HTR-8/SVneo (cell line): Measurements from ENCODE around the gene FBXO41.

ENCODE experiments used
- DNase-seq: peaks from one replicate; pipeline ENCODE4 v3.0.0; 2011; ENCODE audit warnings: low spot score, mixed read lengths; ENCODE audit not compliant: insufficient read length
- FAIRE-seq: peaks from 2 replicates; lab custom pipeline; 2011; peaks lifted over from hg19 to GRCh38; lab: Jason Lieb, UNC

The FBXO41 gene

DNA sequence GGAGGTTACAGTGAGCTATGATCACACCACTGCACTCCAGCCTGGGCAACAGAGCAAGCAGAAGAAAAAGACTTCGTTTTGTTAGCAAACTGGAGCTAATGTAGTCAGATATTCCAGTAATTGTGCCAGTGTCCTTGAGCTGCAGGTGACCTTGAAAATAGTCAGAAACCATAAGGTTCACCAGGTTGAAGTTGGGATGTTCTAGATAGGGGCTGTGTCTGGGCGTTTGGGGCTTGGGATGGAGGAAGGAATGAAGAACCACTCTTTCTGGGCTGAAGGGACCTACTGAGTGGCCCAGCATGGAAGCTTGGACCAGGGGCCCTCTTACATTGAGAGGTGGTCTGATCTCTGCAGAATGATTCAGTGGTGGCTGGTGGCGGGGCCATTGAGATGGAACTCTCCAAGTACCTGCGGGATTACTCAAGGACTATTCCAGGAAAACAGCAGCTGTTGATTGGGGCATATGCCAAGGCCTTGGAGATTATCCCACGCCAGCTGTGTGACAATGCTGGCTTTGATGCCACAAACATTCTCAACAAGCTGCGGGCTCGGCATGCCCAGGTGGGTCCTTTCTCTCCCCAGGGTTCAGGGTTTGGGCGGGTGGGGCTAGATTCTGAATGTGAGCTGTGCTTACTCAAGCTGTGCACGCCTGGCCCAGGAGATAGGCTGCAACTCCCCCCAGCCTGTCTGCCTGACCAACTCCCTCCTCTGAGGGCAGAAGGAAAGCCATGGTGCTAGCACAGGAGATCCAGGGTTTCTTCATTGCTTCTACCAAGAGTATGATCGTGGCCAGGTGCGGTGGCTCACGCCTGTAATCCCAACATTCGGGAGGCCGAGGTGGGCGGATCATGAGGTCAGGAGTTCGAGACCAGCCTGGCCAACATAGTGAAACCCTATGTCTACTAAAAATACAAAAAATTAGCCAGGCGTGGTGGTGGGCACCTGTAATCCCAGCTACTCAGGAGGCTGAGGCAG lies 33.1 kb downstream of the FBXO41 start:
- DNase-seq (no peak), FAIRE-seq (no peak)

DNA sequence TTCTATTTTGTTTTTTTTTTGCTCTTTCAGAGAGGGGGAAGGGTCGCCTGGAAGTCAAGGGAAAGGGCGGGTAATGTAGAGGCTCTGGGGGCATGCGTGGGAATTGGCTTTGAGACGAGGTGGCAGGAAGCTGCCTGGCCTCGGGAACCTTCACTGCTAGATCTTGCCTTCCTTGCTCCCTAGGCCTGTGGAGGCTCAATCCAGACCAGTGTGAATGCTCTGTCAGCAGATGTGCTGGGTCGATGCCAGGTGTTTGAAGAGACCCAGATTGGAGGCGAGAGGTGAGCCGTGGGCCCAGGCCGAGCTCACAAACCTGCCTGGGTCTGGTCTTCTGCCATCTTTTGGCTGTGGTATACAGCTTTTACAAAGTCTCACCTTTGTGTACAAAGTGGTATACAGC lies 34.6 kb downstream of the FBXO41 start:
- no peak for FAIRE-seq

DNA sequence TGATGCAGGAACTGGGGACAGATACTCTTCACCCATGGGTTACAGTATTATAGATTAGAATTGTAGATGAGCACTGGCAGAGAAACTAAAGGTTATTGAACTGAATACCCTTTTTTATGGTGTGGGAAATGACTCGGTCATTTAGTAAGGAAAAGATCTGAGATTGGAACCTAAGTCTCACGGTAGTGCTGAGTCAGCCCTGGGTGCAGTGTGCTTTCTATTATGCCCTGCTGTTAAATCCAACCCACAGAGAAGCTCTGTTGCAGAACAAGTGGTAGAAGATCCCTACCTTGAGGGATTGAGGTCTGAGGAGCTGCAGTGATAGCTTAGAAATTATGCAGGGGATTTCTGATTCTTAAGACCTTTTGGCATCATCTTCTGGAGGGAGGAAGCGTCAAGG lies 37.4 kb downstream of the FBXO41 start:
- no peak for FAIRE-seq
- no peak for DNase-seq

More for the DNA sequence above, 34.6 kb downstream of the FBXO41 start:
- no peak for DNase-seq

DNA sequence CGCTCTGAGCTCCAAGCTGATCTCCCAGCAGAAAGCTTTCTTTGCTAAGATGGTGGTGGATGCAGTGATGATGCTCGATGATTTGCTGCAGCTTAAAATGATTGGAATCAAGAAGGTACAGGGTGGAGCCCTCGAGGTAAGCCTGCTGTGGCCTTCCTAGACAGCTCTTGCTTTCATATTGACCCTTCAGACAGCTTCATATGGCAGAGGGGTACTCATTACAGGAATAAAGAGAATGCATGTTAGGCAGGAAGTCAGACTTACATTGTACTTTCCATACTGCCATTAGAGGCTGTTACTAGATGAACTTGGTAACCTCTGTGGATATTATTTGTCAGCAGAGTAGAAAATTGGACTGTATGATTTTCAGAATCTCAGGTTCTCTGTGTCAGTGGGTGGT lies 39.7 kb downstream of the FBXO41 start:
- no peak for DNase-seq
- FAIRE-seq, result no peak

DNA sequence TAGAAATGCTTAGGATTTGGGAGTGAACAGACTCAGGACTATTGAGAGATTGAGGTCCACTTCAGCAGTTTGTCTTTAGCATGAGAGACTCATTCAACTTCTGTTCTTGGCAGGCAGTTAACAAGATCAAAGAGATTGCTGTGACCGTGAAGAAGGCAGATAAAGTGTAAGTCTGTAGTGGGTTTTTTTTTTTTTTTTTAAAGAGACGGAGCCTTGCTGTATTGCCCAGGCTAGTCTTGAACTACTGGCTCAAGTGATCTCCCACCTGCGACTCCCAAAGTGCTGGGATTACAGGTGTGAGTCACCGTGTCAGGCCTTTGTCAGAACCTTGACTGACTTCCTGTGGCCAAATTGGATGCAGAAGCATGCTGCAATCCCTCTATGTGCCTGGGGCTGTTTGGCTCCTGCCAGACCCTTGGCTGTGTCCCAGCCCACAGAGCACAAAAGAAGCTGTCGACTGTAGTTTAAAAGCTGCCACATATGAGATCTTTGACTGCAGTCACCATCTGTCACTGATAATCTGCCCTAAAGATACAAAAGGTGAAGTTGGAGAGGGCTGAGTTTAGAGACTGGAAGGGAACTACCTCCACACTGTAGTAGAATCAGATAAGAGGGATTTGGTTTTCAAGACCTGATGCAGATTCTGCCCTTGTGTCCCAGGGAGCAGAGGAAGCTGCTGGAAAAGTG lies 40.3 kb downstream of the FBXO41 start:
- no peak for DNase-seq

DNA sequence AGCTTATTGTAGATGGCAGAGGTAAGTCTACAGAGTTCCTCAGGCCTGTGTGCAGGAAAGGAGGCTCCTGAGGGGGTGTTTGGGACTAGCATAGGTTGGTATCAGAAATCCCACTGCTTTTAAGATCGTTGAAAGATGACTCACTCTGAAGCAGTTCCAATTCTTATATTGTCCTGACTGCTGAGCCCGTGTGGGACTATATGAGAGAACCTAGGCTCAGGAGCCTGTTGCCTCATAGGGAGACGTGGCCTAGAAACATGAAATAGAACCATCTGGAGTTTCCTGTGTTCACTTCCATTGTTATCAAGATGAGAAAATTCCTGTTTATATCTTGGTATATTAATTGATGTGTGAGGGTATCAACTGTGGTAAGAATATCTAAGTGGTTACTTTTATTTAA lies 44.5 kb downstream of the FBXO41 start:
- no peak for FAIRE-seq
- no peak for DNase-seq

More for the DNA sequence above, 40.3 kb downstream of the FBXO41 start:
- FAIRE-seq, result no peak

DNA sequence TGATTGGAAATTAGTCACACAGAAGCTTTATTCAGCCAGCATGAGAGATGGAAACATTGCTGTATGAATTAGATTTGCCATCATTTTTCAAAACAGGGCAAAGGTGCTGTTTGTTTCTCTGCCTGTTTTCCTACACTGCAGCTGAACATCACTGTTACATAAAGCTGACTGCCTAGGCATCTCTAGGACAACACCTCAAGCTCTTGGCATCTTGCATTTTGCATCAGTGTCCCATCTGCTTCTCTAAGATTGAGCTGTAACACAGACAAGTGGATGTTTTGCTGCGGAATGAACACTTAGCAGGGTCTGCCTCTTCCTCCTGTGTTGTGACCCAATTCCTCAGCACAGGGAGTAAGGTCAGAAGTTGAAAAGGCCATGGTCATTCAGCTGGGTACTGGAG lies 45.3 kb downstream of the FBXO41 start:
- no peak for FAIRE-seq
- no peak for DNase-seq

DNA sequence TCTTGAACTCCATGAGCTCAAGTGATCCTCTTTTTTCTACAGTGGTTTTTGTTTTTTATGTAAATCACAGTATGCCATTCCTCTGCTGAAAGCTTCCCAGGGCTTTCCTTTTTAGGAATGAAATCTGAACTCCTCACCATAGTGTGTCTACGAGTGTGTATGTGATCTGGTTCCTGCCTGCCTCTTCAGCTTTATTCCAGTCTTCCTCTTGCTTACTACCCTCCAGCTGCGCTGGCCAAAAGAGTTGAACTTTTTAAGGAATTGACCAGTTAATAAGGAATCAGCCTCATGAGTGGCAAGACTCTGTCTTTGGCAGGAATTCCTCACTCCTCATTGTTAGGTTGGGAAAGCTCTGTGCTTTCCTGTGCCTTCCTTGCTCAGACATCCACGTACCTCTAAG lies 46.1 kb downstream of the FBXO41 start:
- no peak for DNase-seq
- no peak for FAIRE-seq

DNA sequence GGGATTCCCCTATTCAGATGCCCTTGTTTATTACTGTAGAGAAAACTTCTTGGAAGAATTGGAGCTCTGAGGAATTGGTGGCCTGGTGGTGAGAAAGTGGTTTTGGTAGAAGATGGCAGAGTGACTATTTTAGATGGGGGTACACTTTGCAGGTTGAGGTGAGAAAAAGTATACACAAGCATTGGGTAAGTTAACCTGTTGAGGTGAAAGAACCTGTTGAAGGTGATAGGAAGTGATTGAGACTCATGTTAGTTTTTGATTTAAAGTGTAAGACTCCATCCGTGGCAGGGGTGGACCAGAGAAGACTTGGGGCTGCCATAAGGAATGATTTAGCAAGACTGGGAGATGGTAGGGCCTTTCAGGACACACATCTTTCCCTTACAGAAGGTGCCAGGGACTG lies 47.1 kb downstream of the FBXO41 start:
- FAIRE-seq (no peak), DNase-seq (no peak)

DNA sequence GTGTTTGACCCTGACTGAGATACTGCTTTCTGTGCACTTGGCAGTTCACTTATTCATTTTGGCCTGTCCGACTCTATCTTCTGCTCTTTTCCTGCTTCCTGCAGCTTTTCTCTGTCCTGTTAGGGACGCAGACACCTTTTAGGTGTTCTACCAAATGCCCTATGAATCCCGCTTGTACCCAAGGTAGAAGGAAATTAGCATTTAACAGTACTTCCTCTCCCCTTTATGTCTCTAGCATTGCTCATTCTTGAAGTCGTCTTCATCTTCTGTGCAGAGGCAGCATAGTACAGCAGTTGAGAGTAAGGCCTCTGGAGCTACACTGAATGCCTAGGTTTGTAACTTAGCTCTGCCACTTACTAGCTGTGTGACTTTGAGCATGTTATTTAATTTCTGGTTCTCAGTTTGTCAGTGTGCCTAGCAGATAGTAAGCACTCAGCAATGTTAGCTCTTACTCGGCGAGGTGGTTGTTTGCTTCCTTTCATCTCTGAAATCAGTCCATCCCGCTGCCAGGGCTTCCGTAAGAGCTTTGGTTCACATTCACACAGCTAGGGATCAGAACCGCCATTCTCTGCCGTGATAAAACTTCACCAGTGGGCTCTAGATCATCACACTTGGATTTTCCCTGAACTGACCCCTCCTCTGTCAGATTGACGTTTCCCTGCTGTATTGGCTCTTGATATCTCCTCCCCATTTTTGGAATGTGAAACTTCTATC lies 48.8 kb downstream of the FBXO41 start:
- DNase-seq (no peak), FAIRE-seq (no peak)

DNA sequence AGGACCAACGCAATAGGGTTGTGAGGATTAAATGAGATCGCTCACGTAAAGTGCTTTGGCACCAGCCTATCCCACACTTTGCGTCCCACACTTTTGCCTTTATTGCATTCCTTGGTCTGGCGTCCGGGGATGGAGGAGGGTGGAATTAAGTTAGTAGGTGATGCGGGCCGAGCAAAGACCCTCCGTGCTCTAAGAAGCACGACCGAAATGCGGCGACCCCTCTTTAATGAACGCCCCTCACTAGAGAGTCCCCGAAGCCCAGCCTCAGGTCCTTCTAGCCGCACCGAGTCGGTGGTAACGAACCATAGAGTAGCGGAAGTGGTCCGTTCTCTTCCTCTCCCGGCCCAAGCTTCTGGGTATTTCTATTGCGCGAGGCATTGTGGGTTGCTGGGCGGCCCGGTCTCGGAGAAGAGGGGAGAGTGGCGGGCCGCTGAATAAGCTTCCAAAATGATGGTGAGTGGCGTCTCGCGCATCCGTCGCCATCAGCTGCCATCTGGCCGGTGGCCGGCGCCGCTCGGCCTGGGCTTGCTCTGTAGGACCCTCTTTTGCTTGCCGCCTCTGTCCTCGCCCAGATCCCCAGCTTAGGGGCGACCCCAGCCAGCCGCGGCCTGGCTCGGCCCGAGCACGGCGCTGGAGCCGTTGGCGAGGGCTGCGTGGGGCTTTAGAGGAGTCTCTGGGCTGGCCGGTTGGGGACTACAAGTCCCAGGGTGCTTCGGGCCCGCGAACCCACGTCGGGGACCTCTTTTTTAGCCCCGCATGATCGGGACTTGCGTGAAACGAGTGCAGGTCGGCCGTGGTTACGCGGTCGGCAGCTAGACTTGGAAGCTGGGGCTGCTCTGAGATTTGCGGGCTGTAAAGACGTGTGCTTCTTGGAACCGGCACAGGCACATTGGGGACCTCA lies 50.1 kb downstream of the FBXO41 start, which contains the start of gene CCT7:
Gene CCT7, plus strand, starts transcription at position 377 of the 901 bp plus-strand sequence. Its CDS starts 71 bp downstream, at position 448.
- FAIRE-seq, result no peak

DNA sequence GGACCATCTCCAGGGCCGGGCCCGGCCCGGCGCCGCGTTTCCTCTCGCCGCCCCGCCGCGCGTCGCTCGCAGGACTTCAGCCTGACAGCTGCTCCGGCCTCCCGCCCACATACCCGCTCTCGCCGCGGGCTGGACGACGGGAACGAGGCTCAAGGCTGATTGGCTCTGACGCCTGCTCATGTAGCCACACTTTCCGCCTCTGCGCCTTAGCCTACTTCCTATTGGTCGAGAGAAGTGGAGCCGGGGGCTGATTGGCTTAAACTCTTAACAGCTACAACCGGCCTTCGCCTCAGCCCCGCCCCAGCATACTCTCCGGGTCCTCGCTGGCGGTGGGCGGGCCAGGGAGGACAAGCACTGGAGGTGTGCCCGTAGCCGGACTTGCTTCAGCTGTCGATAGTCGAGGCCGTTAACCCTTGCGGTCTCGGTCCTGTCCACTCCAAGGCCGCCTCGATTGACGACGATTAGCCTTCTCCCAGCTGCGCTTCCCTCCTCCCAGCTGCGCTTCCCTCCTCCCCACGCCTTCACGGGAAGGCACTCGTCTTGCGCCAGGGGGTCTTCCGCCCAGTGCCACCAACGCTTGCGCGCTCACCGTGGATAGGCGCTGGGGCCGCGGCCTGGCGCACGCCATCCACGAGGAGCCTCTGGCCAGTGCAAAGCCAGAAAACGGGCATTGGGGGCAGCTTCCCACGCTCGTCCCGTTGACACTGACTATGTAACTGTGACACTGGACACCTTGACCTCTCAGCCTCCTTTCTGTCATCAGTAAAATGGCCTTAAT lies 50.9 kb downstream of the FBXO41 start, which contains the start of gene PRADC1:
Gene PRADC1, minus strand, starts transcription at position 86 of the 778 bp plus-strand sequence. Its CDS starts 79 bp downstream, at position 7.
- DNase-seq, result peak; percentile 99
- peak; percentile 95 for FAIRE-seq

More for the DNA sequence above, 50.1 kb downstream of the FBXO41 start, which contains the start of gene CCT7:
- DNase-seq, result peak; percentile 84

DNA sequence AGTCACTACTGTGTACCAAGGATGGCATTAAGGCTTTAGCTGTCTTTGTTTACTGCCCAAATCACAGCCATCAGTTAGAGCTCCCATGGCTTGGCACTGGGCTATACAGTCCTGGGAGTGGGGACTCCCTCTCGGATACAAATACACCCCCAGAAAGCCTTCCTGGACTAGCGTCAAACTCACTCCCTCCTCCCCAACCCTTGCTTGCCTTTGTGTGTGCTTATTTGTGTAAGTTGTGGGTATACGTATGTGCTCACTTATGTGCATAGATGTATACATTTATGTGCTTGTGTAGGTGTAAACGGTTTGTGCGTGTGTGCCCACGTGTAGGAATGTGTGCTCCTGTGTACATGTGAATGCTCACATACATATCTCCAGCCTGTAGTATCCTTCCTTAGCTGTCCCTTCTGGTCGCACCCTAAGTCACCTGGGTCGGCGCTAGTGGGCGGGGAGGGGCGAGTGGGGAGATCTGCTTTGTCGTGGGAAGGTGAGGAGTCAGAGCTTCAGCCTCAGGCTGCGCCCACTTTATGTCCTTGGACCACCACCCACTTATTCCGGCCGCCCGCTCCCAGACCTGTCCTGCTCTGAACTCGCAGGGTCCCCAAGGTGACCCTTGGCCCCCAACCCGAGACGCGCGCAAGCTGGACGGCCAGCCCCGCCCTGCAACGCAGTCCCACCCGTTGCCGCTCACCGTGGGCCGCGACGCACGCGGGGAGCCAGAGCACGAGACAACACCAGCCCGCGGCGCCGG lies 51.7 kb downstream of the FBXO41 start:
- peak; percentile 38 for FAIRE-seq
- DNase-seq, result no peak

DNA sequence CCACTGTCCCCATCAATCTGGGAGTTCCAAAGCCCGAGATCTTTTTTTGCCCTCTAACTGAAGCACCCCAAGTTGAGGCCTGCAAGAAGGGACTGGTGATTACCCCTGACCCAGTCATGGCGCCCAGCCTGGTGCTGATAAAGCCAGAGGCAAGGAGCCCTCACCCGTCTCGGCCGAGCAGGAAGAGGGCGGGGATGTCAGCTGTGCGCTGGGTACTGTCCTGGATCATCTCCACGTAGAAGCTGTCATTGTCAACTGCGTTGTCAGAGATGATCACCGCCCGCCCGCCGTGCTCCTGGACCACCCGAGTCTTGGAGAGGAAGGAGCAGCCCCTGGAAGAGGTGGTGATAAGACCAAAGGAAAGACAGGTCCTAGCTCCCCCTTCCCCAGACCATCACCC lies 55.6 kb downstream of the FBXO41 start:
- FAIRE-seq, result no peak
- DNase-seq, result no peak

DNA sequence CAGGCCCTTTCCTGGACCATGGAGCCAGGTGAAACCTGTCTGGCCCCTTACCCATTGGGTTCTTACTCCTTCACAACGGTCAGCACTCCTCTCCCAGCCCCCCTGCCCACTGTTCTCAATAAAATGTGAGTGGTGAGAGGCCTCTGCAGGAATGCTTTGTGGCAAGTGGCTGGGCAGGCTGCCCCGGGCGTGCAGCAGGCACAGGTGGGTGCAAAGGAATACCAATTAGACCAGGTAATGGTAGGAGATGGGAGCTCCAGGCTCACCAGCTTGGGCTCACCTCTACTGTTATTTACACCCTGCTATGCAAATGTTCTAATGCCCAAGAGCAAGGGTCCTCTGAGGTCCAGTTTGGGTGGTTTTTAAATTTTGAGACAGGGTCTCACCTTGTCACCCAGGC lies 57.2 kb downstream of the FBXO41 start:
- FAIRE-seq (no peak), DNase-seq (no peak)

DNA sequence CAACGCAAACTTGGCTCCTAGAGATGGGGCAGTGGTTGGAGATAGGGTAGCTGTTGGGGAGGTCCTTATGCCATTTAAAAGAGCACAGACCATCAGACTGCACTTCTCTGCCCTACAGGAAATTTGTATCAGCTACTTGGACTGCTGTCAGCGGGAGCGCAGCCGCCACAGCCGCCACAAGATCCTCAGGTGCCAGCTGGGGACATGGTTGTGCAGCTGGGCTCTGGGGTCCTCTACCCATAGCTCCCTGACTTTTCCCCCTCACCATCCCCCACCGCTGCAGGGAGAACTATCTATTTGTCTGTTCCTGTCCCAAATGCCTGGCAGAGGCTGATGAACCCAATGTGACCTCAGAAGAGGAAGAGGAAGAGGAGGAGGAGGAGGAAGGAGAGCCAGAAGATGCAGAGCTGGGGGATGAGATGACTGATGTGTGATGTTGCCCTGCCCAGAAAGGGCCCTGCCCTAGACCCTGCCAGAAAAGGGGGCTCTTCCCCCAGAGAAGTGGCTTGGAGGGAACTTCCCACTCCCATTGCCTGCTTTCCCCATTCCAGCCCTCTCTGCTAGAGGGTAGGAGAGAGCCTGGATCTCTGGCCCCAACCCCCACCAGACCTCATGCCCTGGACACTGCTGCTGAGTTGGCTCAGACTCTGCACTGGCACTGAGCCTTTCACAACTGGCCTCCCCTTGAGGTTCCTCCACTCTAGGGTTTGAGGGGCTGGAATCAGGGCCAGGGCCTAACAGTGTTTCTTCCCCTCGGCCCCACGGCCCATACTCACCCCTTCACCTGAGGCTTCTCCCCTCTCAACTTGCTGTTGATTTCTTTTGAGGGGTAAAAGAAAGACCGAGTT lies 58.5 kb downstream of the FBXO41 start:
- no peak for DNase-seq
- FAIRE-seq, result no peak

DNA sequence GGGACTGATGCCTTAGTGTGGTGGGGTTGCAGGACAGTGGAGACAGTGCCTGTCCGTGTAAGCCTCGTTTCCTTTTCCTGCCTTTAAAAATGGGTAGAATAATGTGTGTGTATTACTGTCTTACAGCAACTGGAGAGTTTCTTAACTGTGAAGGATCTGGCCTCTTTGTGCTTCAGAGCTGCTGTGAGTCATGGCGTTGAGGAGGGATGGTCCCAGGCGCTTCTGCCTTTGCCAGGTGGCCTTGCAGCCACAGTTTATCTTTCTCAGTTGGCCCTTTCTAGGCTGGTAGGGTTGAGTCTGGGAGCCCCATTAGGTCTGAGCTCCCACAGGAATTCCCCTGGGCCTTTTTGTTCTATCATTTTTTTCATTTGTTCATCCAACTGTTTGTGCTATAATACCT lies 60.5 kb downstream of the FBXO41 start:
- FAIRE-seq, result no peak

More for the DNA sequence above, 60.5 kb downstream of the FBXO41 start:
- no peak for DNase-seq
